Erythroblast (primary cell): ENCODE measurements around the gene PIK3CG.

Experiments used
- GATA1 ChIP-seq: IDR thresholded peaks from 2 replicates; pipeline ENCODE4 v1.6.1; 2011; ENCODE audit warnings: low read depth, mild to moderate bottlenecking, control low read depth, low read length, moderate library complexity
- POLR2A ChIP-seq: IDR thresholded peaks from 2 replicates; pipeline ENCODE4 v1.6.1; 2011; ENCODE audit warnings: mild to moderate bottlenecking, low read length

- TF ChIP-seq POLR2A (no peak), GATA1 (no peak)
Observed at GRCh38 chr7:106855540-106856132, 9.4 kb upstream of the PIK3CG start.
